H1 (cell line): ENCODE data around the gene RNASEL. TPM values are rescaled to one million over a fixed set of nuclear protein-coding genes. Genes with fewer than 3 reads are reported as not detected.

Experiments
- ATF2 ChIP-seq: IDR thresholded peaks from 2 replicates; pipeline ENCODE4 v1.6.1; 2012; ENCODE audit warnings: low read length, inconsistent platforms
- CREB1 ChIP-seq: IDR thresholded peaks from 2 replicates; pipeline ENCODE4 v1.6.1; 2012; ENCODE audit warnings: inconsistent platforms
- GTF2F1 ChIP-seq: IDR thresholded peaks from 2 replicates; pipeline ENCODE4 v1.6.1; 2012; ENCODE audit warnings: low read depth, low read length, improper control_type of control experiment, borderline replicate concordance
- HDAC2 ChIP-seq, 2 experiments: fragments of 300-600 bp in 1 of 2; sonication (generic) in 1 of 2; IDR thresholded peaks; 2 replicates each; pipeline ENCODE4 v1.6.1; 2011 to 2012; ENCODE audit warnings: low read depth in 2 of 2, low read length in 2 of 2, mild to moderate bottlenecking in 2 of 2, moderate library complexity in 2 of 2, borderline replicate concordance in 1 of 2, inconsistent platforms in 1 of 2
- POLR2A ChIP-seq, 2 experiments: IDR thresholded peaks; 1 replicate in 1 of 2; 2 replicates in 1 of 2; pipeline ENCODE4 v1.6.1; 2011; ENCODE audit warnings: low read depth in 2 of 2, low read length in 2 of 2, mild to moderate bottlenecking in 2 of 2; ENCODE audit errors: control extremely low read depth in 1 of 2
- RNF2 ChIP-seq: fragments of 200-900, 300-1000 bp; sonication (generic); IDR thresholded peaks from 2 replicates; pipeline ENCODE4 v1.7.1; 2016; ENCODE audit warnings: borderline replicate concordance, low read depth, mild to moderate bottlenecking, antibody characterized with exemption, low read length; ENCODE audit not compliant: poor library complexity, severe bottlenecking; ENCODE audit errors: missing control alignments
- SIRT6 ChIP-seq: IDR thresholded peaks from one replicate; pipeline ENCODE4 v1.7.1; 2012; ENCODE audit warnings: low read length, inconsistent platforms
- SP1 ChIP-seq: IDR thresholded peaks from 2 replicates; pipeline ENCODE4 v1.6.1; 2011; ENCODE audit warnings: low read depth, low read length
- SP2 ChIP-seq: IDR thresholded peaks from 2 replicates; pipeline ENCODE4 v1.6.1; 2012; ENCODE audit warnings: mild to moderate bottlenecking, low read length, inconsistent platforms
- SP4 ChIP-seq: IDR thresholded peaks from 2 replicates; pipeline ENCODE4 v1.6.1; 2012; ENCODE audit warnings: low read length, inconsistent platforms
- TAF7 ChIP-seq: optimal IDR thresholded peaks from 2 replicates; pipeline ENCODE3; 2011; ENCODE audit warnings: low read depth, mild to moderate bottlenecking, inconsistent platforms, low read length, moderate library complexity, borderline replicate concordance
- TCF12 ChIP-seq: IDR thresholded peaks from 2 replicates; pipeline ENCODE4 v1.6.1; 2011; ENCODE audit warnings: low read depth, mild to moderate bottlenecking, low read length
- YY1 ChIP-seq: IDR thresholded peaks from 2 replicates; pipeline ENCODE4 v1.6.1; 2011; ENCODE audit warnings: low read depth, mild to moderate bottlenecking, low read length
- polyA plus RNA-seq, 7 experiments: library from polyadenylated mRNA; depleted of rRNA in 3 of 7; stranded (reverse) in 5 of 7; unstranded in 2 of 7; fragments of >200 nt in 5 of 7; fragments of 200-250 nt in 2 of 7; gene quantifications; 1 replicate in 5 of 7; 2 replicates in 1 of 7; 4 replicates in 1 of 7; pipeline versions ENCODE4 v1.2.1 to v1.2.3, GENCODE V29; 2011 to 2013; ENCODE audit warnings: missing spikeins in 2 of 7, mixed read lengths in 2 of 7
- total RNA-seq: library from RNA; stranded (reverse); fragmentation: NEBNext Ultra II Directional; extraction: Animal tissue kit (Norgen Biotek cat#: 25700); gene quantifications from 2 replicates; pipeline ENCODE4 v1.2.1, GENCODE V29; 2021
- TF ChIP-seq, protein P1 (sequence below): IDR thresholded peaks from 2 replicates; pipeline ENCODE4 v1.6.1; 2011; ENCODE audit warnings: low read length, improper control_type of control experiment

Gene RNASEL
- total and polyA plus RNA-seq, 2 of the 8 experiments (the other 6 are each of a cell fraction or from before 2014, with no cell fraction given) = 0.39 to 0.78 TPM

GRCh38 chr1:182604175-182605164 is 15.4 kb upstream of the RNASEL start, which contains the start of gene RGS16 (continued):
- peak; percentile 24; the same call in 1 of the 2 replicates for TF ChIP-seq GTF2F1
- no peak for TF ChIP-seq SP4
- peak; percentile 59; the same call in 1 of the 2 replicates for TF ChIP-seq TCF12
- peak; percentile 86 to 87 for TF ChIP-seq POLR2A (IDR thresholded peaks at IDR 0.05; ENCODE audit: control extremely low read depth in 1 of 2, low read depth in 2 of 2, low read length in 2 of 2)
- no peak for TF ChIP-seq ATF2
- peak in 1 of 2 experiments; percentile 88; a peak in 1 of 4 replicates for TF ChIP-seq HDAC2 (IDR thresholded peaks at IDR 0.05; ENCODE audit: borderline replicate concordance in 1 of 2, low read depth in 2 of 2, low read length in 2 of 2)
- TF ChIP-seq RNF2 = peak; percentile 32
- TF ChIP-seq TAF7 = no peak
- no peak for TF ChIP-seq CREB1
- TF ChIP-seq SP1 = no peak
- TF ChIP-seq SP2 = no peak
- no peak for TF ChIP-seq SIRT6
- TF ChIP-seq, protein P1, sequence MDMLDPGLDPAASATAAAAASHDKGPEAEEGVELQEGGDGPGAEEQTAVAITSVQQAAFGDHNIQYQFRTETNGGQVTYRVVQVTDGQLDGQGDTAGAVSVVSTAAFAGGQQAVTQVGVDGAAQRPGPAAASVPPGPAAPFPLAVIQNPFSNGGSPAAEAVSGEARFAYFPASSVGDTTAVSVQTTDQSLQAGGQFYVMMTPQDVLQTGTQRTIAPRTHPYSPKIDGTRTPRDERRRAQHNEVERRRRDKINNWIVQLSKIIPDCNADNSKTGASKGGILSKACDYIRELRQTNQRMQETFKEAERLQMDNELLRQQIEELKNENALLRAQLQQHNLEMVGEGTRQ = no peak
- no peak for TF ChIP-seq YY1
- TF ChIP-seq, all 59 proteins: peak for 14
